HG03095 (cell line): Measurements from ENCODE around the gene MUSK.

Source experiments
- ATAC-seq: cut with Tn5 transposase; IDR thresholded peaks from one replicate; pipeline ENCODE4 v1.9.1; 2021; ENCODE audit warnings: moderate library complexity; ENCODE audit not compliant: unreplicated experiment

Gene MUSK

GRCh38 chr9:110847671-110848070 is 179.1 kb downstream of the MUSK start:
- no peak for ATAC-seq

GRCh38 chr9:110850401-110851135 is 182.0 kb downstream of the MUSK start:
- no peak for ATAC-seq
